GM06990 (cell line): Measurements from ENCODE around the gene RBFOX1.

Experiments
- DNase-seq: peaks from one replicate; pipeline ENCODE4 v3.0.0-alpha.2; 2011; ENCODE audit not compliant: insufficient read length; ENCODE audit errors: extremely low read depth
- H3K27me3 ChIP-seq: replicated peaks from 2 replicates; pipeline ENCODE4 v1.6.0; 2011; ENCODE audit warnings: low read length; ENCODE audit not compliant: control insufficient read depth, insufficient read depth
- H3K36me3 ChIP-seq: 2 replicates; pipeline ENCODE4 v1.5.1; 2011; ENCODE audit warnings: low read length; ENCODE audit not compliant: control insufficient read depth, insufficient read depth
- H3K4me3 ChIP-seq: replicated peaks from 2 replicates; pipeline ENCODE4 v1.5.1; 2011; ENCODE audit warnings: low read depth, mild to moderate bottlenecking, control low read depth, low read length
- TF ChIP-seq, protein P1 (sequence below): IDR thresholded peaks from 2 replicates; pipeline ENCODE4 v1.5.1; 2011; ENCODE audit warnings: low read length, control low read depth, mild to moderate bottlenecking, inconsistent platforms; ENCODE audit not compliant: insufficient read depth, poor library complexity, severe bottlenecking

RBFOX1 gene

GRCh38 chr16:7366041-7366440 lies 33.4 kb downstream of the RBFOX1 start:
- no peaks in the 10 kb centered on the region for H3K36me3 ChIP-seq
- H3K4me3 ChIP-seq, result no peak overlapping the region
- TF ChIP-seq, protein P1, sequence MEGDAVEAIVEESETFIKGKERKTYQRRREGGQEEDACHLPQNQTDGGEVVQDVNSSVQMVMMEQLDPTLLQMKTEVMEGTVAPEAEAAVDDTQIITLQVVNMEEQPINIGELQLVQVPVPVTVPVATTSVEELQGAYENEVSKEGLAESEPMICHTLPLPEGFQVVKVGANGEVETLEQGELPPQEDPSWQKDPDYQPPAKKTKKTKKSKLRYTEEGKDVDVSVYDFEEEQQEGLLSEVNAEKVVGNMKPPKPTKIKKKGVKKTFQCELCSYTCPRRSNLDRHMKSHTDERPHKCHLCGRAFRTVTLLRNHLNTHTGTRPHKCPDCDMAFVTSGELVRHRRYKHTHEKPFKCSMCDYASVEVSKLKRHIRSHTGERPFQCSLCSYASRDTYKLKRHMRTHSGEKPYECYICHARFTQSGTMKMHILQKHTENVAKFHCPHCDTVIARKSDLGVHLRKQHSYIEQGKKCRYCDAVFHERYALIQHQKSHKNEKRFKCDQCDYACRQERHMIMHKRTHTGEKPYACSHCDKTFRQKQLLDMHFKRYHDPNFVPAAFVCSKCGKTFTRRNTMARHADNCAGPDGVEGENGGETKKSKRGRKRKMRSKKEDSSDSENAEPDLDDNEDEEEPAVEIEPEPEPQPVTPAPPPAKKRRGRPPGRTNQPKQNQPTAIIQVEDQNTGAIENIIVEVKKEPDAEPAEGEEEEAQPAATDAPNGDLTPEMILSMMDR, result no peak
- no peaks in the 10 kb centered on the region for H3K27me3 ChIP-seq
- DNase-seq, result no peak

DNA sequence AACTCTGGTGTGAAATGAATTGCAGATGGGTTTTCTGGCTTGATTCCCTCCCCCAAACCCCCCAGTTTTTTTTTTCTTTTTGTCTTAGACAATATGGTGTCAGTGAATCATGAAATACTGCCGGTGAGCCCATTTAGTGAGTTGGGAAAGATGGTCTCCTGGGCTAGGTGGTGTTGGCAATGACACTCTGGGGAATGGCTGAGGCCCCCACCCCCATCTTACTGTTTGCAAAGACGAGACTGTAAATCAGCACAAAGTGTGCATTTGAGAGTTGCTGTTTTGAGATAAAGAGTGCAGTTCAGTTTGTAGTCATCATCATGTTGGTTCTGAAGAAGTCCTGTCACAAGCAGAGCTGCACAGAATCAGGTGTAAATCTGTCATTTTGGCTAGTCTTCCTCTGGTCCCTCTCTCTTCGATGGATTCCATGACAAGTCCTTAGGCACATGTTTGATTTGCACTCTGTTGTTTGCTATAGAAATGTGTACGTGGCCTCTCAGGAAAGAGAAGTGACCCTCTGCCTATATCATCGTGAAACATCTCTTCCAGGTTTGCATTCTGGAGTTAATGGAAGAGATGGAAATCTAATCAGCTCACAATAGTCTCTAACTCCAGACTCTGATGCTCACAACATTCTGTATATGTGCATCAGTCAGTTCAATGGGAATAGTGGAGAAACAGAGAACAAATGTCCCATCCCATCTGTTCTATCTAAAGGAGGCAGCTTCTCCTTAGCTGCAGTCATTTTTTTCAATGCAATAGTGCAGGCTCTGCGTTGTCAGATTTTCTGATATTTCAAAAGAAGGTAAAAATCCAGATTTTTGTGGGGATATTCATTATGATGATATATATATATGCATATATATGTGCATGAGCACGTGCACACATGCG lies 34.6 kb downstream of the RBFOX1 start:
- DNase-seq, result no peak
- Histone ChIP-seq H3K36me3 (no peaks in the 10 kb centered on the region), H3K27me3 (no peaks in the 10 kb centered on the region)

GRCh38 chr16:7369204-7369603 lies 36.6 kb downstream of the RBFOX1 start:
- Histone ChIP-seq H3K36me3 (no peaks in the 10 kb centered on the region), H3K27me3 (no peaks in the 10 kb centered on the region), H3K4me3 (no peak overlapping the region)
- DNase-seq, result no peak
- TF ChIP-seq, protein P1, result no peak

More for the DNA sequence above, 34.6 kb downstream of the RBFOX1 start:
- no peak overlapping the region for H3K4me3 ChIP-seq
- TF ChIP-seq, protein P1, result no peak

DNA sequence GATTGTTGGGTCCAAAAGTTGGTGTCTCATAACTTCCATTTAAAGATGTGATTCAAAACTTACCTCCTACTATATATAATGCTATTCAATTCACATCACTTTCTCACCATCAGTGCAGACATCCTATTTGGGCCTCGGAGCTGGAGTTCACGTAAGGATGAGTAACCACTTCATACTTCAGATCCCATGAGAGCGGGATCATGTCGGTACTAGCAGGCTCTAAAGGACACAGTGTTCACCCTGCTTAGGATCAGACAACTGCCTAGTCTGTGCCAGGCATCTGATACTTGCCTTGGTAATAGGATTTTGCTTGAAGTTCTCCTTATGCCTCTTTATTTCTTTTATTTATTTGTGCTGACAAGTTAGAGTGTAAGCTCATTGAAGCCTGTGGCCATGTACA lies 39.5 kb downstream of the RBFOX1 start:
- H3K36me3 ChIP-seq, result no peaks in the 10 kb centered on the region
- no peak overlapping the region for H3K4me3 ChIP-seq
- TF ChIP-seq, protein P1, result no peak
- no peaks in the 10 kb centered on the region for H3K27me3 ChIP-seq
- no peak for DNase-seq

GRCh38 chr16:7373776-7374175 lies 41.1 kb downstream of the RBFOX1 start:
- no peaks in the 10 kb centered on the region for H3K36me3 ChIP-seq
- H3K27me3 ChIP-seq, result no peaks in the 10 kb centered on the region
- TF ChIP-seq, protein P1, result no peak
- DNase-seq, result no peak
- H3K4me3 ChIP-seq, result no peak overlapping the region
